Small intestine (tissue), 7 donors: ENCODE results near the gene XIRP1. TPM values are rescaled to one million over a fixed set of nuclear protein-coding genes. Genes with fewer than 3 reads are reported as not detected.

Experiments used
- DNase-seq, 2 donors: peaks; one replicate each; pipeline versions ENCODE4 v3.0.0 to v3.0.0-alpha.2; 2013
- FAIRE-seq: peaks from 2 replicates; lab custom pipeline; 2012; peaks lifted over from hg19 to GRCh38; lab: Jason Lieb, UNC
- H3K27ac ChIP-seq, 3 donors: one replicate each; pipeline ENCODE4 v1.5.1; 2013; ENCODE audit warnings: low read length in 2 of 3, mild to moderate bottlenecking in 2 of 3, control low read depth in 1 of 3, inconsistent platforms in 1 of 3, low read depth in 1 of 3, moderate library complexity in 1 of 3
- H3K27me3 ChIP-seq, 3 donors: one replicate each; pipeline ENCODE4 v1.6.1; 2013; ENCODE audit warnings: low read length in 3 of 3, inconsistent platforms in 1 of 3; ENCODE audit not compliant: control insufficient read depth in 3 of 3, insufficient read depth in 3 of 3
- H3K36me3 ChIP-seq, 3 donors: one replicate each; pipeline ENCODE4 v1.6.1; 2013; ENCODE audit warnings: low read length in 3 of 3, inconsistent platforms in 1 of 3, low read depth in 1 of 3, mild to moderate bottlenecking in 1 of 3, moderate library complexity in 1 of 3; ENCODE audit not compliant: control insufficient read depth in 3 of 3, insufficient read depth in 2 of 3
- H3K4me1 ChIP-seq, 3 donors: one replicate each; pipeline ENCODE4 v1.6.1; 2013; ENCODE audit warnings: low read length in 2 of 3, inconsistent platforms in 1 of 3, low read depth in 1 of 3, mild to moderate bottlenecking in 1 of 3, moderate library complexity in 1 of 3; ENCODE audit not compliant: control insufficient read depth in 3 of 3, insufficient read depth in 2 of 3
- H3K4me3 ChIP-seq, 3 donors: one replicate each; pipeline ENCODE4 v1.5.1; 2013; ENCODE audit warnings: low read length in 3 of 3, control low read depth in 1 of 3, inconsistent platforms in 1 of 3, low read depth in 1 of 3, mild to moderate bottlenecking in 1 of 3, moderate library complexity in 1 of 3
- H3K9me3 ChIP-seq, 2 donors: one replicate each; pipeline ENCODE4 v1.6.1; 2013; ENCODE audit warnings: low read depth in 1 of 2, low read length in 1 of 2; ENCODE audit not compliant: control insufficient read depth in 2 of 2, insufficient read depth in 1 of 2
- WGBS, 3 donors: extraction: QIAGEN DNeasy Blood & Tissue Kit; methylation state at CpG; one replicate each; pipeline ENCODE4 v1.1.7; 2013; 5-methylcytosine and 5-hydroxymethylcytosine counted together
- polyA plus RNA-seq, 4 donors: library from polyadenylated mRNA; stranded (reverse) in 3 of 4; unstranded in 1 of 4; fragments of 200-250 nt in 3 of 4; fragments of 120-200 nt in 1 of 4; gene quantifications; one replicate each; pipeline versions ENCODE4 v1.2.1 to v1.2.3, GENCODE V29; 2013
- donor health status: healthy with polysubstance abuse.
- donor health status: control.
- donor health status: control.
- donor health status: Bipolar disorder and iron deficiency.
- donor health status: healthy.

XIRP1 gene
- polyA plus RNA-seq, 4 donors: 0.15 to 5.4 (median 1.0) TPM

- 55 to 61% (median 60%) methylated on average over 5 of the region's 5 CpGs for WGBS, 3 donors
- Histone ChIP-seq H3K9me3 (peaks cover 0 to 4% of the 10 kb centered on the region in 2 donors), H3K27ac (no peak overlapping the region), H3K4me1 (peaks cover 0 to 3% (median 0%) of the 10 kb centered on the region in 3 donors), H3K27me3 (peaks cover 0 to 12% (median 0%) of the 10 kb centered on the region in 3 donors), H3K4me3 (no peak overlapping the region), H3K36me3 (no peaks in the 10 kb centered on the region)
- FAIRE-seq (no peak), DNase-seq (no peak)
Measured at GRCh38 chr3:39207361-39208186, 15.2 kb upstream of the XIRP1 start.

DNA sequence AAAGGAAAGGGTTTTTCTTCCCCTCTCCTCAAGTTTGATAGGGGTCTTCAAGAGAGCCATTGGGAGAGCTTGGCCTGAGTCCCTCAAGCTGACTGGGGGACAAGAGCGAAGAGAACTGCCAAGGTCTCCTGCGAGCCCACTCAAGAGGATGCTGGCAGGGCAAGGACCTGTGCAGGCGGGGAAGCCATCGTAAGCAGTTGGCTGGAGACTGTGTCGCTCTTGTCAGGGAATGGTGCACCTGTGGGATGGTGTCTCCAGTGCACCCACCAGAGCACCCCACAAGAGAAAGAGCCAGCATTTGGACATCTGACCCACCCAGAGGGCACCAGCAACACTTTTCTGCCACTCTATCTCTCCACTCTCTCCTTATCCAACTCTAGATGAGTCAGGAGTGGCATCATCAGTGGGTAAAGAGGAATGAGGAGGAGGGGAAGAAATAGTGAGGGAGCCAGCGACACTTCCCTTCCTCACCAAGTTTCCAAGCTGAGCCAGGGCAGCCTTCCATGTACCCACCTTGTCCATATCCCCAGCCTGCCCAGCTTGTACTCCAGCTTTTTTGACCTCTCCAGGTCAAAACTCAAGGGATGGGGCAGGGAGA, 13.6 kb upstream of the XIRP1 start:
- peaks cover 0 to 12% (median 0%) of the 10 kb centered on the region in 3 donors for H3K27me3 ChIP-seq
- H3K4me1 ChIP-seq: peaks cover 0 to 3% (median 0%) of the 10 kb centered on the region in 3 donors
- FAIRE-seq (no peak), DNase-seq (no peak)
- WGBS, 3 donors: 91 to 98% (median 96%) methylated on average over 6 of the region's 6 CpGs
- no peaks in the 10 kb centered on the region for H3K36me3 ChIP-seq
- H3K4me3 ChIP-seq: no peak overlapping the region
- no peak overlapping the region for H3K27ac ChIP-seq
- peaks cover 0 to 6% of the 10 kb centered on the region in 2 donors for H3K9me3 ChIP-seq

GRCh38 chr3:39205131-39205530, 12.7 kb upstream of the XIRP1 start:
- H3K4me1 ChIP-seq: peaks cover 0 to 3% (median 0%) of the 10 kb centered on the region in 3 donors
- no peaks in the 10 kb centered on the region for H3K36me3 ChIP-seq
- no peak overlapping the region for H3K27ac ChIP-seq
- peaks cover 0 to 12% (median 0%) of the 10 kb centered on the region in 3 donors for H3K27me3 ChIP-seq
- no peak overlapping the region for H3K4me3 ChIP-seq
- WGBS, 3 donors: 66 to 78% (median 73%) methylated on average over 2 of the region's 2 CpGs
- FAIRE-seq (no peak), DNase-seq (no peak)
- H3K9me3 ChIP-seq: peaks cover 0 to 8% of the 10 kb centered on the region in 2 donors

- Histone ChIP-seq H3K36me3 (no peaks in the 10 kb centered on the region), H3K4me1 (peaks cover 0 to 3% (median 0%) of the 10 kb centered on the region in 3 donors), H3K27me3 (peaks cover 0 to 12% (median 0%) of the 10 kb centered on the region in 3 donors), H3K4me3 (no peak overlapping the region), H3K9me3 (peaks cover 0 to 8% of the 10 kb centered on the region in 2 donors), H3K27ac (no peak overlapping the region)
- WGBS, 3 donors: 72 to 82% (median 80%) methylated on average over 5 of the region's 5 CpGs
- FAIRE-seq: no peak
- DNase-seq: no peak
Measured at GRCh38 chr3:39203860-39204259, 11.5 kb upstream of the XIRP1 start.

DNA sequence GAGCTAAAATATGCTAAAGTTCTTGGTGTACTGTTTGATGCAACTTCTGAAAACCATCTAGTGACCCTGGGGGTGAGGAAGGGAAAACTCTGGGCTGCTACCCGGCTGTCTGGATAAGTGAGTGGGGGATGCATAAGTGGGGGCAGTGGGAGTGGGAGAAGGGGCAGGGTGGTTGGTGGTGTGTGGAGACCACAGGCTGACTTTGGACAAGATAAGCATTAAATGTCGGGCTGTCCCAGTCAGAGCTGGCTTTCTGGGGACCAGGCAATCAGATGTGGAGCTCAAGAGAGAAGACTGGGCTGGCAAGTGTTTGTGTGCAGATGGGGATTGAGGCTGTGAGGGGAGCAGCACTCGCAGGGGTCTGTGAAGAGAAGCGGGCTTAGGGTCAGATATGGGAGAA, 11.0 kb upstream of the XIRP1 start:
- no peak for DNase-seq
- no peak overlapping the region for H3K4me3 ChIP-seq
- H3K36me3 ChIP-seq: no peaks in the 10 kb centered on the region
- H3K9me3 ChIP-seq: peaks cover 0 to 8% of the 10 kb centered on the region in 2 donors
- H3K27ac ChIP-seq: no peak overlapping the region
- peaks cover 0 to 12% (median 0%) of the 10 kb centered on the region in 3 donors for H3K27me3 ChIP-seq
- 66 to 75% (median 74%) methylated on average over 4 of the region's 4 CpGs for WGBS, 3 donors
- FAIRE-seq: no peak
- peaks cover 0 to 3% (median 0%) of the 10 kb centered on the region in 3 donors for H3K4me1 ChIP-seq

- DNase-seq (no peak), FAIRE-seq (no peak)
- WGBS, 3 donors: 59 to 75% (median 66%) methylated on average over 3 of the region's 3 CpGs
- Histone ChIP-seq H3K9me3 (peaks cover 0 to 8% of the 10 kb centered on the region in 2 donors), H3K4me1 (no peaks in the 10 kb centered on the region), H3K27ac (no peak overlapping the region), H3K36me3 (no peaks in the 10 kb centered on the region), H3K27me3 (peaks cover 0 to 12% (median 0%) of the 10 kb centered on the region in 3 donors), H3K4me3 (no peak overlapping the region)
Measured at GRCh38 chr3:39202094-39202493, 9.7 kb upstream of the XIRP1 start.

- Histone ChIP-seq H3K9me3 (peaks cover 0 to 4% of the 10 kb centered on the region in 2 donors), H3K36me3 (no peaks in the 10 kb centered on the region), H3K4me1 (no peaks in the 10 kb centered on the region), H3K27ac (no peak overlapping the region), H3K27me3 (peaks cover 0 to 2% (median 0%) of the 10 kb centered on the region in 3 donors), H3K4me3 (no peak overlapping the region)
- DNase-seq: no peak
- 34 to 47% (median 41%) methylated on average over 6 of the region's 6 CpGs for WGBS, 3 donors
- FAIRE-seq: no peak
Measured at GRCh38 chr3:39196671-39197356, 4.4 kb upstream of the XIRP1 start.

GRCh38 chr3:39196034-39196433, 3.6 kb upstream of the XIRP1 start:
- FAIRE-seq: no peak
- Histone ChIP-seq H3K27ac (no peak overlapping the region), H3K4me1 (no peaks in the 10 kb centered on the region), H3K9me3 (peaks cover 0 to 2% of the 10 kb centered on the region in 2 donors), H3K27me3 (peaks cover 0 to 2% (median 0%) of the 10 kb centered on the region in 3 donors), H3K36me3 (no peaks in the 10 kb centered on the region), H3K4me3 (no peak overlapping the region)
- no peak for DNase-seq
- 81 to 92% (median 87%) methylated on average over 3 of the region's 3 CpGs for WGBS, 3 donors
